GM23248 (cell line): ENCODE results near the gene HOXB3.

Experiments used
- EZH2 ChIP-seq: fragments of 200-600 bp; sonication (generic); IDR thresholded peaks from 2 replicates; pipeline ENCODE4 v1.6.1; 2018; ENCODE audit warnings: antibody characterized with exemption, mild to moderate bottlenecking; ENCODE audit not compliant: insufficient read depth, poor library complexity, severe bottlenecking
- EZH2phosphoT487 ChIP-seq: fragments of 200-600 bp; sonication (generic); IDR thresholded peaks from 2 replicates; pipeline ENCODE4 v1.6.1; 2018; ENCODE audit warnings: antibody characterized with exemption, moderate library complexity, mild to moderate bottlenecking, low read depth; ENCODE audit not compliant: insufficient read depth

DNA sequence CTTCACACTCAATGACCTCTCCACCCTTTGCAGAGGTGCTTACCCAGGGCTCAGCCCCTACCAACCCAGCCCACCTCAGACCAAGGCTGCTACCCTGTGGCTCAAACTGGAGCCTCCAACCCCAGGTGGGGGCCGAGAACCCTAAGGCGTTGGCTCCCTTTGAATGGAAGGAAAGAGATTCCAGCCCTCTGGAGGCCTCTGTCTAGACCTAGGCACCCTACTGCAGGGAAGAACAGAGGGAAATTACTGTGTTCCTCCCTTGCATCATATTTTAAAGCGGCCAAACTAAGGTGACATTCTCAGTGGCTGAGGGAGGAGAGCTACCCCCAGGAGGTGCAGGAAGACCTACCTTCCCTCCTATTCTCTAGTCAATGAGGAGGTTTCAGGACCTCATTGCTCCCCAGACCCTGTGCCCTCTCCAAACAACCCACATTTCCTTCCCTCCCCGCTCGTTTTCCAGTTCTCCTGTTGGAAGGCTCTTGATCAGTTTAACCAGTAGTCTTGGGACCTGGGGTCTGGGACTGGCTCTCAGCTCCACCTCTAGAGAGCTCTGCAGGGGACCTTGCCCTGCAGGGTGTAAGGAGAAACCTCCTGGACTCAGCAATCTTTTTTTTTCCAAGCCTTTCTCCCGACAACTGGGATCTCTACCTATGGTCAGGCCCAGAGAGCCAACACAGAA is 30.6 kb upstream of the HOXB3 start:
- TF ChIP-seq EZH2phosphoT487: no peak
- TF ChIP-seq EZH2: no peak
